GM23338 (cell line): ENCODE measurements around the gene NDUFS5.

Source experiments
- CREB1 ChIP-seq: fragments of 250-450 bp; sonication (Bioruptor Pico); IDR thresholded peaks from 2 replicates; pipeline ENCODE4 v1.5.0; 2020; ENCODE audit warnings: low read depth, mild to moderate bottlenecking, moderate library complexity
- CTCF ChIP-seq, 2 experiments: fragments of 200-600 bp in 1 of 2; sonication (generic) in 1 of 2; conservative IDR thresholded peaks; 2 replicates each; pipeline versions ENCODE4 v1.5.1 to v1.6.1; 2016 to 2017; ENCODE audit warnings: antibody characterized with exemption in 2 of 2, low read depth in 2 of 2, mild to moderate bottlenecking in 2 of 2, moderate library complexity in 1 of 2
- EZH2 ChIP-seq: fragments of 200-600 bp; sonication (generic); IDR thresholded peaks from one replicate; pipeline ENCODE4 v1.8.0; 2017; ENCODE audit warnings: antibody characterized with exemption, mild to moderate bottlenecking, low read depth; ENCODE audit not compliant: unreplicated experiment
- EZH2phosphoT487 ChIP-seq: fragments of 200-600 bp; sonication (generic); IDR thresholded peaks from one replicate; pipeline ENCODE4 v1.8.1; 2018; ENCODE audit warnings: antibody characterized with exemption; ENCODE audit not compliant: unreplicated experiment
- JUNB ChIP-seq: IDR thresholded peaks from one replicate; pipeline ENCODE4 v1.6.1; 2016; ENCODE audit warnings: antibody characterized with exemption; ENCODE audit not compliant: unreplicated experiment
- NANOG ChIP-seq: IDR thresholded peaks from 2 replicates; pipeline ENCODE4 v1.6.1; 2016; ENCODE audit warnings: antibody characterized with exemption, borderline replicate concordance
- POLR2AphosphoS5 ChIP-seq: IDR thresholded peaks from 2 replicates; pipeline ENCODE4 v1.6.1; 2016; ENCODE audit warnings: antibody characterized with exemption, low read depth
- REST ChIP-seq: IDR thresholded peaks from one replicate; pipeline ENCODE4 v1.6.1; 2018; ENCODE audit warnings: antibody characterized with exemption; ENCODE audit not compliant: unreplicated experiment
- ZNF331 ChIP-seq: fragments of 250-450 bp; sonication (Bioruptor Pico); IDR thresholded peaks from 2 replicates; pipeline ENCODE4 v1.5.0; 2020; ENCODE audit warnings: low read depth, mild to moderate bottlenecking, moderate library complexity
- TF ChIP-seq, protein P1 (sequence below): IDR thresholded peaks from 2 replicates; pipeline ENCODE4 v1.6.1; 2016; ENCODE audit warnings: antibody characterized with exemption
- TF ChIP-seq, protein P2 (sequence below): fragments of 250-450 bp; sonication (Bioruptor Pico); IDR thresholded peaks from 2 replicates; pipeline ENCODE4 v1.5.0; 2020; ENCODE audit warnings: mild to moderate bottlenecking, moderate library complexity

GRCh38 chr1:39048745-39049370 is 22.7 kb downstream of the NDUFS5 start:
- TF ChIP-seq ZNF331 (CRISPR knock-in tag), result no peak
- TF ChIP-seq CREB1 (CRISPR knock-in tag), result no peak
- TF ChIP-seq CTCF (conservative IDR thresholded peaks at IDR 0.05; ENCODE audit: low read depth in 2 of 2), result no peak
- TF ChIP-seq POLR2AphosphoS5, result no peak
- TF ChIP-seq EZH2, result no peak
- TF ChIP-seq EZH2phosphoT487, result no peak
- TF ChIP-seq JUNB, result no peak
- no peak for TF ChIP-seq NANOG
- no peak for TF ChIP-seq REST
- TF ChIP-seq, protein P1, sequence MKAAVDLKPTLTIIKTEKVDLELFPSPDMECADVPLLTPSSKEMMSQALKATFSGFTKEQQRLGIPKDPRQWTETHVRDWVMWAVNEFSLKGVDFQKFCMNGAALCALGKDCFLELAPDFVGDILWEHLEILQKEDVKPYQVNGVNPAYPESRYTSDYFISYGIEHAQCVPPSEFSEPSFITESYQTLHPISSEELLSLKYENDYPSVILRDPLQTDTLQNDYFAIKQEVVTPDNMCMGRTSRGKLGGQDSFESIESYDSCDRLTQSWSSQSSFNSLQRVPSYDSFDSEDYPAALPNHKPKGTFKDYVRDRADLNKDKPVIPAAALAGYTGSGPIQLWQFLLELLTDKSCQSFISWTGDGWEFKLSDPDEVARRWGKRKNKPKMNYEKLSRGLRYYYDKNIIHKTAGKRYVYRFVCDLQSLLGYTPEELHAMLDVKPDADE, result no peak
- TF ChIP-seq, protein P2, sequence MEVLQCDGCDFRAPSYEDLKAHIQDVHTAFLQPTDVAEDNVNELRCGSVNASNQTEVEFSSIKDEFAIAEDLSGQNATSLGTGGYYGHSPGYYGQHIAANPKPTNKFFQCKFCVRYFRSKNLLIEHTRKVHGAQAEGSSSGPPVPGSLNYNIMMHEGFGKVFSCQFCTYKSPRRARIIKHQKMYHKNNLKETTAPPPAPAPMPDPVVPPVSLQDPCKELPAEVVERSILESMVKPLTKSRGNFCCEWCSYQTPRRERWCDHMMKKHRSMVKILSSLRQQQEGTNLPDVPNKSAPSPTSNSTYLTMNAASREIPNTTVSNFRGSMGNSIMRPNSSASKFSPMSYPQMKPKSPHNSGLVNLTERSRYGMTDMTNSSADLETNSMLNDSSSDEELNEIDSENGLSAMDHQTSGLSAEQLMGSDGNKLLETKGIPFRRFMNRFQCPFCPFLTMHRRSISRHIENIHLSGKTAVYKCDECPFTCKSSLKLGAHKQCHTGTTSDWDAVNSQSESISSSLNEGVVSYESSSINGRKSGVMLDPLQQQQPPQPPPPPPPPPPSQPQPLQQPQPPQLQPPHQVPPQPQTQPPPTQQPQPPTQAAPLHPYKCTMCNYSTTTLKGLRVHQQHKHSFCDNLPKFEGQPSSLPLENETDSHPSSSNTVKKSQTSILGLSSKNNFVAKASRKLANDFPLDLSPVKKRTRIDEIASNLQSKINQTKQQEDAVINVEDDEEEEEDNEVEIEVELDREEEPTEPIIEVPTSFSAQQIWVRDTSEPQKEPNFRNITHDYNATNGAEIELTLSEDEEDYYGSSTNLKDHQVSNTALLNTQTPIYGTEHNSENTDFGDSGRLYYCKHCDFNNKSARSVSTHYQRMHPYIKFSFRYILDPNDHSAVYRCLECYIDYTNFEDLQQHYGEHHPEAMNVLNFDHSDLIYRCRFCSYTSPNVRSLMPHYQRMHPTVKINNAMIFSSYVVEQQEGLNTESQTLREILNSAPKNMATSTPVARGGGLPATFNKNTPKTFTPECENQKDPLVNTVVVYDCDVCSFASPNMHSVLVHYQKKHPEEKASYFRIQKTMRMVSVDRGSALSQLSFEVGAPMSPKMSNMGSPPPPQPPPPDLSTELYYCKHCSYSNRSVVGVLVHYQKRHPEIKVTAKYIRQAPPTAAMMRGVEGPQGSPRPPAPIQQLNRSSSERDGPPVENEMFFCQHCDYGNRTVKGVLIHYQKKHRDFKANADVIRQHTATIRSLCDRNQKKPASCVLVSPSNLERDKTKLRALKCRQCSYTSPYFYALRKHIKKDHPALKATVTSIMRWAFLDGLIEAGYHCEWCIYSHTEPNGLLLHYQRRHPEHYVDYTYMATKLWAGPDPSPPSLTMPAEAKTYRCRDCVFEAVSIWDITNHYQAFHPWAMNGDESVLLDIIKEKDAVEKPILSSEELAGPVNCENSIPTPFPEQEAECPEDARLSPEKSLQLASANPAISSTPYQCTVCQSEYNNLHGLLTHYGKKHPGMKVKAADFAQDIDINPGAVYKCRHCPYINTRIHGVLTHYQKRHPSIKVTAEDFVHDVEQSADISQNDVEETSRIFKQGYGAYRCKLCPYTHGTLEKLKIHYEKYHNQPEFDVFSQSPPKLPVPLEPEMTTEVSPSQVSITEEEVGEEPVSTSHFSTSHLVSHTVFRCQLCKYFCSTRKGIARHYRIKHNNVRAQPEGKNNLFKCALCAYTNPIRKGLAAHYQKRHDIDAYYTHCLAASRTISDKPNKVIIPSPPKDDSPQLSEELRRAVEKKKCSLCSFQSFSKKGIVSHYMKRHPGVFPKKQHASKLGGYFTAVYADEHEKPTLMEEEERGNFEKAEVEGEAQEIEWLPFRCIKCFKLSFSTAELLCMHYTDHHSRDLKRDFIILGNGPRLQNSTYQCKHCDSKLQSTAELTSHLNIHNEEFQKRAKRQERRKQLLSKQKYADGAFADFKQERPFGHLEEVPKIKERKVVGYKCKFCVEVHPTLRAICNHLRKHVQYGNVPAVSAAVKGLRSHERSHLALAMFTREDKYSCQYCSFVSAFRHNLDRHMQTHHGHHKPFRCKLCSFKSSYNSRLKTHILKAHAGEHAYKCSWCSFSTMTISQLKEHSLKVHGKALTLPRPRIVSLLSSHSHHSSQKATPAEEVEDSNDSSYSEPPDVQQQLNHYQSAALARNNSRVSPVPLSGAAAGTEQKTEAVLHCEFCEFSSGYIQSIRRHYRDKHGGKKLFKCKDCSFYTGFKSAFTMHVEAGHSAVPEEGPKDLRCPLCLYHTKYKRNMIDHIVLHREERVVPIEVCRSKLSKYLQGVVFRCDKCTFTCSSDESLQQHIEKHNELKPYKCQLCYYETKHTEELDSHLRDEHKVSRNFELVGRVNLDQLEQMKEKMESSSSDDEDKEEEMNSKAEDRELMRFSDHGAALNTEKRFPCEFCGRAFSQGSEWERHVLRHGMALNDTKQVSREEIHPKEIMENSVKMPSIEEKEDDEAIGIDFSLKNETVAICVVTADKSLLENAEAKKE (CRISPR knock-in tag), result no peak
